HG02981 (cell line): ENCODE measurements around the gene HBA1.
"Not testable (repeated sequence)": the region's sequence is repeated elsewhere in the genome, so short reads cannot be mapped to it uniquely, and the experiment has no call there.

Source experiments
- ATAC-seq: cut with Tn5 transposase; IDR thresholded peaks from one replicate; pipeline ENCODE4 v1.9.1; 2021; ENCODE audit warnings: mild to moderate bottlenecking, moderate library complexity; ENCODE audit not compliant: unreplicated experiment

The HBA1 gene

DNA sequence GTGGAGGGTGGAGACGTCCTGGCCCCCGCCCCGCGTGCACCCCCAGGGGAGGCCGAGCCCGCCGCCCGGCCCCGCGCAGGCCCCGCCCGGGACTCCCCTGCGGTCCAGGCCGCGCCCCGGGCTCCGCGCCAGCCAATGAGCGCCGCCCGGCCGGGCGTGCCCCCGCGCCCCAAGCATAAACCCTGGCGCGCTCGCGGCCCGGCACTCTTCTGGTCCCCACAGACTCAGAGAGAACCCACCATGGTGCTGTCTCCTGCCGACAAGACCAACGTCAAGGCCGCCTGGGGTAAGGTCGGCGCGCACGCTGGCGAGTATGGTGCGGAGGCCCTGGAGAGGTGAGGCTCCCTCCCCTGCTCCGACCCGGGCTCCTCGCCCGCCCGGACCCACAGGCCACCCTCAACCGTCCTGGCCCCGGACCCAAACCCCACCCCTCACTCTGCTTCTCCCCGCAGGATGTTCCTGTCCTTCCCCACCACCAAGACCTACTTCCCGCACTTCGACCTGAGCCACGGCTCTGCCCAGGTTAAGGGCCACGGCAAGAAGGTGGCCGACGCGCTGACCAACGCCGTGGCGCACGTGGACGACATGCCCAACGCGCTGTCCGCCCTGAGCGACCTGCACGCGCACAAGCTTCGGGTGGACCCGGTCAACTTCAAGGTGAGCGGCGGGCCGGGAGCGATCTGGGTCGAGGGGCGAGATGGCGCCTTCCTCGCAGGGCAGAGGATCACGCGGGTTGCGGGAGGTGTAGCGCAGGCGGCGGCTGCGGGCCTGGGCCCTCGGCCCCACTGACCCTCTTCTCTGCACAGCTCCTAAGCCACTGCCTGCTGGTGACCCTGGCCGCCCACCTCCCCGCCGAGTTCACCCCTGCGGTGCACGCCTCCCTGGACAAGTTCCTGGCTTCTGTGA, at the start of gene HBA1:
Gene HBA1, plus strand, starts transcription at position 204 of the 906 bp plus-strand sequence. Its CDS starts 37 bp downstream, at position 241.
- ATAC-seq = not testable (repeated sequence)

DNA sequence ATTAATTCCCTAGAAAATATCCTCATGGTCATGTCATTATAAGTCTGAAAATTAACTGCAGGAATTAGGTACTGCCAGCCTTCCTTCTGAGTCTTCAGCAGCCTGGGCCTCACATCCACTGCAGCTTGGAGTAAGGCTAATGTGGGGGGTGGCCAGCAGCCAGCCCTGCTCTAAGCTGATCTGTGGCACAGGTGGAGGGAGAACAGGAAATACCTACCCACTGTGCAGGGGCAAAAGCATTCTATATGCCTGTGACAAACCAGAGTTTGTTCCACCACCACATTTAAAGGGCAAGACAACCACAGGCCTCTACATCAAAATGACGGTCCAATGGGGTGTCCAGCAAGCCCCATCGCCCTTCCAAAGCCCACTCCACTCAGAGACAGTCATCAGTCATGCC, 47.4 kb upstream of the HBA1 start:
- no peak for ATAC-seq

DNA sequence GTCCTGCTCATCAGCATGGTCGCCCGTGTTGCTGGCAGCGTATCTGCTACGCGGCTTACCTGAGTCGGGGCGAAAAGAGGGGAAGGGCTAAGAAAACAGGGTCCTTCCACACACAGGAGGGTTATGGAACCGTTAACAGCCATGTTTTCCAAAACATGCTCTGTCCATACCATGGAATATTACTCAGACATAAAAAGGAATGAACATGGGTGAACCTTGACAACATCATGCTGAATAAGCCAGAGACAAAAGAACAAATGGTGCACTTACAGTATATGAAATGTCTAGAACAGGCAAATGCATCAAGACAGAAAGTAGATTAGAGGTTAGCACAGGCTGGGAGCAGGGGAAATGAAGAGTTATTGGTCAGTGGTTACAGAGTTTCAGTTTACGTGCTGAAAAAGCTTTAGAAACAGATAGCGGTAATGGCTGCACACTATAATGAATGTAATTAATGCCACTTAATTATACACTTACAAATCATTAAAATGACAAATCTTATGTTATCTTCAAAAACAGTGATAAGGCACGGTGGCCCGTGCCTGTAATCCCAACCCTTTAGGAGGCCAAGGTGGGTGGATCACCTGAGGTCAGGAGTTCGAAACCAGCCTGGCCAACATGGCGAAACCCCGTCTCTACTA, 45.8 kb upstream of the HBA1 start:
- no peak for ATAC-seq

DNA sequence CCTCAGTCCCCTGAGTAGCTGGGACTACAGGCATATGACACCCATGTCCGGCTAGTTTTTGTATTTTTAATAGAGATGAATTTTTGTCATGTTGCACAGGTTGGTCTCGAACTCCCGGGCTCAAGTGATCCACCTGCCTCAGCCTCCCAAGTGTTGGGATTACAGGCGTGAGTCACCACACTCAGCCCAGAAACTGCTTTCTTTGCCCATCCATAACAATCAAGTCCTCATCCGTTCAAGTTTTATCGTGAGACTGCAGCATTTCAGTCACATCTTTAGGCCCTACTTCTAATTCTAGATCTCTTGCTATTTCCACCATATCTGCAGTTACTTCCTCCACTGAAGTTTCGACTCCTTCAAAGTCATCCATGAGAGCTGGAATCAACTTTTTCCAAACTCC, 44.4 kb upstream of the HBA1 start:
- ATAC-seq = no peak

DNA sequence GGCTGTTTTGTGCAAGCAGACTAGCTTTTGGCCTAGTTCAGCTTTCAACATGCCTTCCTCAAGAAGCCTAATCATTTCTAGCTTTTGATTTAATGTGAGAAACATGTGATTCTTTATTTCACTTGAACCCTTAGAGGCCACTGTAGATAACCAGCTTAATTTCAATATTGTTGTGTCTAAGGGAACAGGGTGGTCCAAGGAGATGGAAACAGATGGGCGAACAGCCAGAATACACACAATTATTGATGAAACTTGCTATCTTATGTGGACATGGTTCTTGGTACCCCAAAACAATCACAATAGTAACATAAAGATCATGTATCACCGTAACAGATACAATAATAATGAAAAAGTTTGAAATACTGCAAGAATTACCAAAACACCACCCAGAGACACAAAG, 42.8 kb upstream of the HBA1 start:
- ATAC-seq = no peak

DNA sequence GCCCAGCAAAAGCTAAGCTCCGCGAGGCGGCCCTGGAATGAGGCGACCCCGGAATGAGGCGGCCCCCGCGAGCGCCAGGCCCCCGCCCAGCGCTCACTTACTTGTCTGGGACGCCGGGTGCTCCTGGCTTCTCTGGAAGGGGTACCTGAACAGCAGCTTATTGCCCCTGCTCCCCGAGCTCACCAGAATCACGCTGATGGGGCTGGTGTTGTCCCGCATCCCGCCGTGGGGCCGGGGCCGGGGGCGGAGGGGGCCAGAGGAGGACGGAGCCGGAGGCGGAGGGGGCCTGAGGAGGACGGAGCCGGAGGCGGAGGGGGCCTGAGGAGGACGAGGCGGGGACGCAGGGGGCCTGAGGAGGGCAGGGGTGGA, 38.4 kb upstream of the HBA1 start:
- no peak for ATAC-seq

DNA sequence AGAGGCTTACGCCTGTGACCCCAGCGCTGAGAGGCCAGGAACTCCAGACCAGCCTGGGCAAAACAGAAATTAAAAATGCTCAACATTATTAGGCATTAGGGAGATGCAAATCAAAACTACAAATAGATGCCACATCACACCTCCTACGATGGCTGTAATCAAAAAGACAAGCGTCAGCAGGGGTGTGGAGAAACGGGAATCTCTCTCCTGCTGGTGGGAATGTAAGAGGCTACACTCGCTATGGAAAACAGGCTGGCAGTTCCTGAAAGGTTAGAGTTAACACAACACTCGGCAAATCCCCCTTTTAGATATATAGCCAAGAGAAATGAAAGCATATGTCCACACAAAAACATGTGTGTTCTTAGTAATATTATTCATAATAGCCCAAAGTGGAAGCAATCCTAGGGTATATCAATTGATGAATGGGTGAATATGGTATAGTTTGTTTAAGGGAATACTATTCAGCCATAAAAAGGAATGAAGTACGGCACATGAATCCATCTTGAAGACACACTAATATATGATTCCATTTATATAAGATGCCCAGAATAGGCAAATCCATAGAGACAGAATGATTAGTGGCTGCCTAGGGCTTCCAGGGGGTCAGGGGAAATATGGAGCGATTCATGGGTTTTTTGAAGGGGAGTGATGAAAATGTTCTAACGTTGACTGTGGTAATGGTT, 36.2 kb upstream of the HBA1 start:
- ATAC-seq = no peak

DNA sequence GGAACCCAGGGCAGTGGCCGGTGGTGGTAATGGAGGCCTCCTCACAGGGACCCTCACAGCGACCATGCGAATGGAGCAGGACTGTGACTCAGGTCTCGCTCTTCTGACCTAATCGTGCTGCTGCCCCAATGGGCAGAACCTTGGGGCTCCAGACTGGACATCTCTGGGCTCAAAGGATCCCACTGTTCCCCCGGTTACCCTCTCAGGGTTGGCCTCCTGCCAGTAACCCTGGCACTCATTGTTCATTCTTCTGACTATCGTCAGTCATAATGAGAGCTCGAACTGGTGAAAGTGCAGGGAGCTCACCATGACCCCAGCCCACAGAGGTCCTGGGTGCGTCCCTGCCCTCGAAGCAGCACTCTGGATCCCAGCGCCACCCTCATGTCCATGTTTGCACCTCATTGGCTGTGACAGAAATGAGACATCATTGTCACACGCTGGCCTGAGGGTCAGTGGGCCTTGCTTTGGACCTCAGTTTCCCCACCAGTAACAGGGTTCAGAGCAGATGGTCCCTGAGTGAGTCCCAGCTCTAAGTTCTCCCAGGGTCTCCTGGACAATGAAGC, 34.0 kb upstream of the HBA1 start:
- no peak for ATAC-seq

DNA sequence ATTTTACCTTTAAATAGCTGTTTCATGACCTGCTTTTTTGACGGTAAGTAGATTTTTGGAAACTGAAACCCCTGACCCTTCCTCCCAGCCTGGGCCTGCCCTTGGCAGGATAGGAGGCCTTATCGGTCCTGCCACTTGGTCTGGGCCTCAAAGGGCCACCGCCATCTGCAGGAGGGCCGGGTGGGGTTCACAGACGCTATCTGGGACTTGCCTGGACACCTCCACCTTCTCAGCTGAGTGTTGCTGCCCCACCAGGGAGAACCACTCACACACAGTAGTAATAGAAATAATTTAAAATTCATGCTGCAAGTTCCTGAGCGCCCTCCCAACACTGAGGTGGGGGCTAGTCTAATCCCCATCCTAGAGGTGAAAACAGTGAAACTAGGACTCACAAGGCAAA, 33.4 kb upstream of the HBA1 start:
- ATAC-seq = no peak

DNA sequence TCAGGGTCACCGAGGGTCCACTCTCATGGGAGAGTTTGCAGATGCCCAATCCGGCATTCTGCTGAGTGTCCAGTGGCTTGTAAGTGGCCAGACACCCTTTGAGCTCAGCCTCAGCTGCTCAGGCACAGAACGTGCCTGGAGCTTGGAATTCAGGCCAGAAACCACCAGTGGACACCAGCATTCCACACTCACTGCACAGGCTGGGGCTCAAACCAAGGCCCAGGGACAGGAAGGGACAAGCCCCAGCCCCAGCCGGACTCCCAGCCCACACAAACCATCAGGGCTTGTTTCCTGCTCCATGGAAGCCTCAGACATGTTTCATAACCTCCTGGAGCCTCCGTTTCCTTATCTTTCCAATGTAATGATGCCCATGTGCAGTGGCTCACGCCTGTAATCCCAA, 33.0 kb upstream of the HBA1 start:
- ATAC-seq = no peak

DNA sequence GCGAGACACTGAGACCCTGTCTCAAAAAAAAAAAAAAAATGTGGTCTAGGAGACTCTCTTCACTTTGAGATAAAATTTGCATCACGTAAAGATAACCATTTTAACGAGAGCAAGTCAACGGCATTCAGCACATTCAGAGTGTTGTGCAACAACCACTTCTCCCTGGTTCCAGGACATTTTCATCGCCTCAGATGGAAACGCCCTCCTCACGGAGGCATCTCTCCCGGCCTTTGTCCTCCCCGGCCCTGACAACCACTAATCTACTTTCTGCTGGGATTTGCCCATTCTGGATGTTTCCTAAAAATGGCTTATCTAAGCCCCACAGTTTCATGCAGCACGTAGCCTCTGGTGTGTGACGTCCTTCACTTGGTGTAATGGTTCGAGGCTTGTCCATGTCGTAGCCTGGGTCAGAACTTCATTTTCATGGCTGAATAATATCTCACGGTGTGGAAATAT, 31.7 kb upstream of the HBA1 start:
- ATAC-seq = no peak

DNA sequence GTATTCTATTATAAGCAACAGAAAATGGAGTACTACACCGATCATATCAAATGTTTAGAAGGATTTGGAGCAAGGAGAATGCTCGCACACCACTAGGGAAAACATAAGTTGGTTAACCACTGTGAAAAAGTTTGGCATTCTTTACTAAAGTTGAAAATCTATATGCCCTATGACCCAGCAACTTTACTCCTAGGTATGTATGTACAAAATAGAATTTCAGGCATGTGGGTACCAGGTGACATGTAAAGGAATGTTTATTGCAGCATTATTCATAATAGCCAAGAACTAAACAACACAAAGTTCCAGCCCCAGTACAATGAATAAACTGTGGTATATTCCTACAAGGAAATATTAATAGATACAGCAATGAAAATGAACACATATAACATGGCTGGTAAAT, 29.8 kb upstream of the HBA1 start:
- no peak for ATAC-seq

DNA sequence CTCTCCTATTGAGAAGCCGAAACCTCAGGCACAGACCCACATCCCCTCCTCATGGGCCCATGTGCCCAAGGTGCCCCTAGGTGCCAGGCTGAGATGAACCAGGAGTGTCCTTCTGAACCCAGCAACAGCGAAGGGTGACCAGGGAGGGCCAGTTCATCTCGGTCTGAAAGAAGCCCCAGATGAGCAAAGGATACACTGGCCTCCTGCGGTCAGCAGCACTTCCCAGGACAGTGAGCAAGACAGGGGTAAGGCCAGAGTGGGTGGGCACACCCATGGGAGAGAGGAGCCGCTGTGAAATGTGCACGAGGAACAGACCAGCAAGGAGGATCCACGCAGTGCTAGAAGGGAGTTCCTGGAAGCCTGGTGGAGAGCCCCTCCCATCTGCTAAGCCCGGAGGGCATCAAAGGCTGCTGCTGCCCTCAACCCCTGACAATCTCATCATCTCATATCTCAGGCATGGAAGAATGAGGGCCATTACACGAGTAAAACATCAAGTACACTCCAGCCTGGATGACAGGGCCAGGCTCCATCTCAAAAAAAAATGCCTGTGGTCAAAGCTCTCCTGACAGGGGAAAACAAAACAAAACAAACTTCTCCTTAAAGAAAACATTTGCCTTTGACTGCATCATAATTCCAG, 27.3 kb upstream of the HBA1 start:
- no peak for ATAC-seq

DNA sequence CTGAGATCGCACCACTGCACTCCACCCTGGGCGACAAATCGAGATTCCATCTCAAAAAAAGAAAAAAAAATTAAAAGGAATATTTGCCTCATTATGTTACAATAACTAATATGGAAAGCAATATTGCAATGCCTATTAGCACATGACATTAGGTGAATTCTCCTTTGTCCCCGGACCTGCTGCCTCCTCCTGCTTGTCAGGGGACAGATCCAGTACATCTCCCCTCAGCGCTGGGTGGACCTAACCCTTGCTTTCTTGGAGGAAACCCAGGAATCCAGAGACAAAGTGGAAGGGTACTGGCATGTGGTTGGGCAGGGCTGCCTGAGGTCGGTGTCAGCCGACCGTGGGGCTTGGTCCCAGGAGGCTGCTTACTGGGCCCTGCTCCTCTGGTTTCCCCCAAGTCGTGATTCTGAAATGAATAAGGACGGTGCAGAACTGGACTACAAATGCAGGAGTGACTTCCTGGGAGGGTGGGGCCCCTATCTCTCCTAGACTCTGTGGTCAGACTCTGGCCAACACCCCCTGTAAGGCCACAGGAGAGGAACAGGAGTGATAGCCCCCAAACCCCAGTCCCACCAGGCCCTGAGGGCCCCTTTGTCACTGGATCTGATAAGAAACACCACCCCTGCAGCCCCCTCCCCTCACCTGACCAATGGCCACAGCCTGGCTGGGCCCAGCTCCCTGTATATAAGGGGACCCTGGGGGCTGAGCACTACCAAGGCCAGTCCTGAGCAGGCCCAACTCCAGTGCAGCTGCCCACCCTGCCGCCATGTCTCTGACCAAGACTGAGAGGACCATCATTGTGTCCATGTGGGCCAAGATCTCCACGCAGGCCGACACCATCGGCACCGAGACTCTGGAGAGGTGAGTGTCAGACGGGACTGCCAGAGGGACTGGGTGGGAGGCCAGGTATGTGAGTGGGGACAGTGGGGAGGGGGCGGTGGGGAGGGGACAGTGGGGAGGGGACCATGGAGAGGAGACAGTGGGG, 24.0 kb upstream of the HBA1 start, which contains the start of gene HBZ:
Gene HBZ, plus strand, starts transcription at position 504 of the 988 bp plus-strand sequence. Its CDS starts 266 bp downstream, at position 770.
- no peak for ATAC-seq

DNA sequence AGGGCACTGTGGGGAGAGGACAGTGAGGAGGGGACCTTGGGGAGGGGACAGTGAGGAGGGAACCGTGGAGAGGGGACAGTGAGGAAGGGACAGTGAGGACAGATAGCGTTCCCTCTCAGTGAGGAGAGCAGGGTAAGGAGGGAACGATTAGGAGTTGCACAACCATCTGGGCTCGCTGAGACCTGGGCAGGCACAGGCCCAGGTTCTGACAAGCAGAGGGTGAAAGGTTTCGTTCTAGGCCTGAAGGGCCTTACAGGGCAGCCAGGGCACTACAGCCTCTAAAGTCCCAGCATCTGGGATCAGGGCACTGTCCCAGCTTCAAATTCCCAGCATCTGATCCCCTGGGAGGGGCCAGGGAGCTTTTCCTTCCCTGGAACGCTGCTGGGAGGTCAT, 23.4 kb upstream of the HBA1 start:
- ATAC-seq = not testable (repeated sequence)

DNA sequence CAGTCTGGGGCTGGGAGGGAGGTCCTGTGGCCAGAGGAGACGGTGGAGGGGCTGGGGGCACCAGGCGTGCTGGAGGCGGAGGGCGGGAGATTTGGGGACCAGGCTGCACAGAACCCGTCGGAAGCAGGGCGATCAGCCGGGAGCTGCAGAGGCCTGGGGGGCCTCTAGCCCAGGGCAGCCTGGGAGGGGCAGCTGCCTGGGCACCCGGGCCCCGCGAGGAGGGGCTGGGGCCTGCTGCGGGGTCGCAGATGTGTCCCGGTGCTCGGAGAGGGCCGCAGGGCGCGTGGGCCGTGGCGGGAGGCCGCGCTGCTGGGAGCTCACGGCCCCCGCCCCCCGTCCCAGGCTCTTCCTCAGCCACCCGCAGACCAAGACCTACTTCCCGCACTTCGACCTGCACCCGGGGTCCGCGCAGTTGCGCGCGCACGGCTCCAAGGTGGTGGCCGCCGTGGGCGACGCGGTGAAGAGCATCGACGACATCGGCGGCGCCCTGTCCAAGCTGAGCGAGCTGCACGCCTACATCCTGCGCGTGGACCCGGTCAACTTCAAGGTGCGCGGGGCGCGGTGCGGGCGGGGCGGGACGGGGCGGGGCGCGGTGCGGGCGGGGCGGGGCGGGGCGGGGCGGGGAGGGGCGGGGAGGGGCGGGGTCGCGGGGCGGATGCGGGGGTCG, 22.8 kb upstream of the HBA1 start:
- not testable (repeated sequence) for ATAC-seq

DNA sequence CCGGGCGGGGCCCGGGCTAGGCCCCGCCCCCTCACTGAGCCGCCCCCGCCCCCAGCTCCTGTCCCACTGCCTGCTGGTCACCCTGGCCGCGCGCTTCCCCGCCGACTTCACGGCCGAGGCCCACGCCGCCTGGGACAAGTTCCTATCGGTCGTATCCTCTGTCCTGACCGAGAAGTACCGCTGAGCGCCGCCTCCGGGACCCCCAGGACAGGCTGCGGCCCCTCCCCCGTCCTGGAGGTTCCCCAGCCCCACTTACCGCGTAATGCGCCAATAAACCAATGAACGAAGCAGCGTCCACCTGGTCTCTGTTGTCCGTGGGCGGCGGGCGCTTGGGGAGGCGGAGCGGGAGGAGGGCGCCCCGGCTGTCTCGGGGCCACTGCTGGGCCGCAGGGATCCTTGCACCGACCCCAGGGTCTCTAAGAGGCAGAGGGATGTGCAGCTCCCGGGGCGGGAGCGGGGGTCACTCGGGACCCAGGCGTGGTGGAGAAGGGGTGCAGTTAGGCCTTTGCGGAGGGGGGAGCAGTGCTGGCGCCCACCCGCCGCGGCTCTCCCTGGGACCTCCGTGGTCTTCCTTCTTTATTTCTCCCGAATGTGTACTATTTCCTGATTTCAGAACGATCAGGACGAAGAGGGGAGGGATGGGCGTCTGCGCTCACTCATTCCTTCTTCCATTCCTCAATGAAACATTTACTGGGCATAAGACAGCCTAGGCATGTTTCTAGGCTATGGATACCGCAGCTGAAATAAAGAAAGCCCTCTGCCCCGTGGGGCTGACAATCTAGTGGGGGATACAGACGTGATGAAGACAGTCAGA, 22.1 kb upstream of the HBA1 start:
- no peak for ATAC-seq

DNA sequence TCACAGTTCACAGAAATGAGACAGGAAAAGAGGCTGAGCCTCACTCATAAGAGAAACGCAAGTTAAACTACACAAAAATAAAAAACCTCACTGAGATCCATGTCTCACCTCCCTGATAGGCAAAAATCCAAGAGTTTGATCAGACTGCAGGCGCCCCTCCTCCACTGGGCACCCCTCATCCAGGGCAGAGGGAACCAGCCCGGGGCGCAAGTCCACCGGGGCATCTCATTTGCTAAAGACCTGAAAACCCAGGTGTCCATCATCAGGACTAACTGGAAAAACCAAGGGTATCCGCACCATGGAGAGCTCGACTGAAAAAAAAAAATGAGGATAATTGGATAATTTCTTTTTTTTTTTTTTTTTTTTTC, 21.5 kb upstream of the HBA1 start:
- ATAC-seq = no peak
